ENCODE results near the gene TMEM170A. TPM values are rescaled to one million over a fixed set of nuclear protein-coding genes. Genes with fewer than 3 reads are reported as not detected.

The TMEM170A gene
- total and polyA plus RNA-seq, 2 of the 13 experiments (the other 11 are each of a cell fraction or from before 2014, with no cell fraction given), result 35.7 to 39.7 TPM

GRCh38 chr16:75433732-75434413, 30.6 kb downstream of the TMEM170A start (continued):
- TF ChIP-seq ZHX1 (CRISPR knock-in tag; IDR thresholded peaks at IDR 0.05; ENCODE audit: low read depth) (0 out of 2 replicates have a peak, but pooled peaks have one; percentile 78), TERF1 (CRISPR knock-in tag; IDR thresholded peaks at IDR 0.05) (no peak), HDAC1 (CRISPR knock-in tag; IDR thresholded peaks at IDR 0.05) (peak; percentile 50; the same call in 1 of the 2 replicates), FOXA3 (CRISPR knock-in tag; IDR thresholded peaks at IDR 0.05) (peak; percentile 51), CEBPG (CRISPR knock-in tag; IDR thresholded peaks at IDR 0.05) (no peak; the same call in none of the 2 replicates), ZFP82 (CRISPR knock-in tag; IDR thresholded peaks at IDR 0.05; ENCODE audit: borderline replicate concordance) (0 out of 2 replicates have a peak, but pooled peaks have one; percentile 65), ZNF333 (CRISPR knock-in tag; IDR thresholded peaks at IDR 0.05; ENCODE audit: borderline replicate concordance) (no peak), ARID2 (CRISPR knock-in tag; IDR thresholded peaks at IDR 0.05; ENCODE audit: borderline replicate concordance) (no peak), FOXO4 (CRISPR knock-in tag; conservative IDR thresholded peaks at IDR 0.05) (no peak), REL (CRISPR knock-in tag; conservative IDR thresholded peaks at IDR 0.05) (no peak; the same call in 1 of the 2 replicates), ZNF180 (CRISPR knock-in tag; IDR thresholded peaks at IDR 0.05; ENCODE audit: borderline replicate concordance, low read depth) (no peak), PCBP1 (IDR thresholded peaks at IDR 0.05; ENCODE audit: borderline replicate concordance, low read depth, low read length) (no peak), MLX (CRISPR knock-in tag; IDR thresholded peaks at IDR 0.05) (no peak), REXO4 (CRISPR knock-in tag; IDR thresholded peaks at IDR 0.05; ENCODE audit: borderline replicate concordance) (no peak), RORA (CRISPR knock-in tag; IDR thresholded peaks at IDR 0.05) (no peak), GLI4 (CRISPR knock-in tag; IDR thresholded peaks at IDR 0.05; ENCODE audit: borderline replicate concordance) (no peak), ZNF570 (CRISPR knock-in tag; IDR thresholded peaks at IDR 0.05; ENCODE audit: borderline replicate concordance) (no peak), ZNF83 (CRISPR knock-in tag; IDR thresholded peaks at IDR 0.05; ENCODE audit: borderline replicate concordance) (no peak), ZNF576 (CRISPR knock-in tag; IDR thresholded peaks at IDR 0.05) (peak; percentile 72; the same call in 1 of the 2 replicates), SRSF9 (IDR thresholded peaks at IDR 0.05; ENCODE audit: borderline replicate concordance, insufficient read depth, low read depth, low read length, poor library complexity, severe bottlenecking) (no peak), SPEN (CRISPR knock-in tag; IDR thresholded peaks at IDR 0.05; ENCODE audit: low read depth) (peak; percentile 39; the same call in 1 of the 2 replicates), SRF (IDR thresholded peaks at IDR 0.05; ENCODE audit: low read depth, low read length) (no peak)
